Measurements from ENCODE around the gene IGSF11. TPM values are rescaled to one million over a fixed set of nuclear protein-coding genes. Genes with fewer than 3 reads are reported as not detected.

The IGSF11 gene
- total RNA-seq, 2 experiments from 2014 or later = 0.53 to 0.58 TPM

- no peaks in the 10 kb centered on the region for H3K36me3 ChIP-seq (ENCODE audit: insufficient read depth, low read length)
- DNase-seq (no peak), ATAC-seq (ENCODE audit: poor library complexity) (no peak)
- H3K4me3 ChIP-seq (ENCODE audit: low read length) = no peak overlapping the region
- ChIA-PET POLR2A (interaction anchor here (0.5 kb wide), 1 partner anchor 63 kb away, joined by 3 read pairs; no protein-coding TSS in a partner anchor), CTCF (interaction anchor here (1.1 kb wide), 1 partner anchor 21 kb away, joined by 3 read pairs; the partner anchor contains the start of gene IGSF11)
- no peak overlapping the region for H3K27ac ChIP-seq (ENCODE audit: low read depth in 1 of 2, low read length in 2 of 2)
- no peaks in the 10 kb centered on the region for H3K4me1 ChIP-seq (ENCODE audit: insufficient read depth, low read length)
- no peaks in the 10 kb centered on the region for H3K9me3 Mint-ChIP-seq
- no peak overlapping the region for H3K4me3 Mint-ChIP-seq
- no peaks in the 10 kb centered on the region for H3K36me3 Mint-ChIP-seq (ENCODE audit: low read depth)
- no peaks in the 10 kb centered on the region for H3K27me3 ChIP-seq (ENCODE audit: control insufficient read depth in 1 of 2, insufficient read depth in 2 of 2, low read length in 2 of 2)
- intact Hi-C loops (cut with DNase I, micrococcal nuclease) = no loop called here
- no peaks in the 10 kb centered on the region for H3K9me3 ChIP-seq (ENCODE audit: control insufficient read depth in 1 of 2, insufficient read depth in 1 of 2, low read length in 2 of 2)
- peaks cover 5% of the 10 kb centered on the region for H3K4me1 Mint-ChIP-seq (ENCODE audit: low read depth)
- TF ChIP-seq CTCF (IDR thresholded peaks at IDR 0.05) = no peak
- H3K27ac Mint-ChIP-seq = no peak overlapping the region
- no peaks in the 10 kb centered on the region for H3K27me3 Mint-ChIP-seq
Measured at GRCh38 chr3:119013951-119014350, 20.7 kb downstream of the IGSF11 start.

GRCh38 chr3:119011528-119011927, 23.1 kb downstream of the IGSF11 start:
- ATAC-seq (ENCODE audit: poor library complexity) = no peak
- peaks cover 5% of the 10 kb centered on the region for H3K4me1 Mint-ChIP-seq (ENCODE audit: low read depth)

GRCh38 chr3:118997190-118997589, 37.5 kb downstream of the IGSF11 start:
- no peak for ATAC-seq (ENCODE audit: poor library complexity)
- Mint-ChIP-seq H3K4me1 (ENCODE audit: low read depth) (no peaks in the 10 kb centered on the region), H3K9me3 (no peaks in the 10 kb centered on the region), H3K4me3 (no peak overlapping the region), H3K36me3 (ENCODE audit: low read depth) (no peaks in the 10 kb centered on the region), H3K27me3 (no peaks in the 10 kb centered on the region), H3K27ac (no peak overlapping the region)
- DNase-seq = no peak
- H3K4me3 ChIP-seq (ENCODE audit: low read length) = no peak overlapping the region
- H3K36me3 ChIP-seq (ENCODE audit: insufficient read depth, low read length) = no peaks in the 10 kb centered on the region
- ChIA-PET CTCF (no interaction called here), POLR2A (no interaction called here)
- no peaks in the 10 kb centered on the region for H3K9me3 ChIP-seq (ENCODE audit: control insufficient read depth in 1 of 2, insufficient read depth in 1 of 2, low read length in 2 of 2)
- H3K27ac ChIP-seq (ENCODE audit: low read depth in 1 of 2, low read length in 2 of 2) = no peak overlapping the region
- H3K27me3 ChIP-seq (ENCODE audit: control insufficient read depth in 1 of 2, insufficient read depth in 2 of 2, low read length in 2 of 2) = no peaks in the 10 kb centered on the region
- no peak for TF ChIP-seq CTCF (IDR thresholded peaks at IDR 0.05)
- intact Hi-C loops (cut with DNase I, micrococcal nuclease) = no loop called here
- H3K4me1 ChIP-seq (ENCODE audit: insufficient read depth, low read length) = no peaks in the 10 kb centered on the region

More at GRCh38 chr3:119011528-119011927, 23.1 kb downstream of the IGSF11 start:
- Mint-ChIP-seq H3K36me3 (ENCODE audit: low read depth) (no peaks in the 10 kb centered on the region), H3K4me3 (no peak overlapping the region), H3K27ac (no peak overlapping the region), H3K9me3 (no peaks in the 10 kb centered on the region), H3K27me3 (no peaks in the 10 kb centered on the region)
- H3K4me1 ChIP-seq (ENCODE audit: insufficient read depth, low read length) = no peaks in the 10 kb centered on the region
- no peak for TF ChIP-seq CTCF (IDR thresholded peaks at IDR 0.05)
- no peak overlapping the region for H3K27ac ChIP-seq (ENCODE audit: low read depth in 1 of 2, low read length in 2 of 2)
- ChIA-PET POLR2A (no interaction called here), CTCF (no interaction called here)
- no peaks in the 10 kb centered on the region for H3K27me3 ChIP-seq (ENCODE audit: control insufficient read depth in 1 of 2, insufficient read depth in 2 of 2, low read length in 2 of 2)
- H3K9me3 ChIP-seq (ENCODE audit: control insufficient read depth in 1 of 2, insufficient read depth in 1 of 2, low read length in 2 of 2) = no peaks in the 10 kb centered on the region
- no peak for DNase-seq
- intact Hi-C loops (cut with DNase I, micrococcal nuclease) = no loop called here
- H3K36me3 ChIP-seq (ENCODE audit: insufficient read depth, low read length) = no peaks in the 10 kb centered on the region
- H3K4me3 ChIP-seq (ENCODE audit: low read length) = no peak overlapping the region
